Body of pancreas (tissue), 4 donors: Measurements from ENCODE around the gene RBM33. TPM values are rescaled to one million over a fixed set of nuclear protein-coding genes. Genes with fewer than 3 reads are reported as not detected.

Source experiments
- ATAC-seq: fragments of 150-250 bp; one replicate; pipeline ENCODE4 v1.9.1; 2016
- DNase-seq, 4 donors: peaks; one replicate each; pipeline ENCODE4 v3.0.0-alpha.2; 2019
- H3K27ac ChIP-seq, 4 donors: fragments of 200-600 bp; sonication (generic); 1 replicate in 3 of 4; 2 replicates in 1 of 4; pipeline versions ENCODE4 v1.5.1 to v1.6.1; 2016 to 2019; ENCODE audit warnings: mild to moderate bottlenecking in 1 of 4, mixed read lengths in 1 of 4, moderate library complexity in 1 of 4
- H3K27me3 ChIP-seq, 2 donors: fragments of 200-600 bp; sonication (generic); one replicate each; pipeline ENCODE4 v1.6.0; 2016; ENCODE audit warnings: mild to moderate bottlenecking in 1 of 2
- H3K36me3 ChIP-seq, 2 donors: fragments of 200-600 bp; sonication (generic); replicated peaks in 1 of 2; 2 replicates each; pipeline ENCODE4 v1.5.1; 2016; ENCODE audit warnings: low read depth in 2 of 2; ENCODE audit not compliant: insufficient read depth in 1 of 2
- H3K4me1 ChIP-seq: fragments of 200-600 bp; sonication (generic); one replicate; pipeline ENCODE4 v1.6.0; 2016
- H3K4me3 ChIP-seq, 2 donors: fragments of 200-600 bp; sonication (generic); 1 replicate in 1 of 2; 2 replicates in 1 of 2; pipeline ENCODE4 v1.5.1; 2016 to 2019
- H3K9me3 ChIP-seq, 3 donors: fragments of 200-600 bp; sonication (generic); 1 replicate in 2 of 3; 2 replicates in 1 of 3; pipeline ENCODE4 v1.5.1; 2016
- CTCF ChIP-seq, 7 experiments: fragments of 450-650 bp in 4 of 7; fragments of 200-600 bp in 3 of 7; sonication (generic) in 3 of 7; IDR thresholded peaks; one replicate each; pipeline ENCODE4 v1.5.1; 2016 to 2019; ENCODE audit warnings: antibody characterized with exemption in 7 of 7
- POLR2A ChIP-seq, 3 donors: fragments of 450-650 bp; IDR thresholded peaks; one replicate each; pipeline ENCODE4 v1.6.1; 2016; ENCODE audit warnings: antibody characterized with exemption in 3 of 3, mild to moderate bottlenecking in 2 of 3
- WGBS, 2 donors: methylation state at CpG; one replicate each; pipeline ENCODE4 v1.1.5; 2017; 5-methylcytosine and 5-hydroxymethylcytosine counted together
- intact Hi-C: fragments of 100-400 bp; cut with DNase I; formaldehyde crosslinking; loops from one replicate; pipeline ENCODE4 v1.15.1; 2023
- total RNA-seq, 2 donors: library from RNA; depleted of rRNA; stranded (reverse); fragments of >200 nt; gene quantifications; one replicate each; pipeline ENCODE4 v1.1.0, GENCODE V29; 2016

RBM33 gene
- total RNA-seq, 2 donors from 2014 or later = 30.6 to 78.4 TPM

DNA sequence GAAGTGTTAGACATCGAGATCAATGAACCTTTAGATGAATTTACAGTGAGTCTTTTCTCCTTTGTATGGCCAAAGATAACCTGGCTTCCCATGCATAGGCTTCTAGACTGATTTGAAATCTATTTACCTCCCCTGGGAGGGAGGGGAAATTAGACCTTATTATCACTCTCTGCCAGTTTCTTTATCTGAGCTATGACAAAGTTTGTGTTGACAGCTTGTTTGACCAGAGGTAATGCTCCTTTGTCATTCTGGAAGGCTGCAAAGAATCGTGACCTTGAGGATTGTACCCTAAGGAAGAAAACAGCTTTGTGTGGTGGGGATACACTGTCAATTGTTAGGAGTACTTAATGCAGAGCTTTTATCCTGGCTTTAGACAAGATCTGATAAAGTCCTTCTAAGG, 36.4 kb downstream of the RBM33 start:
- no peaks in the 10 kb centered on the region for H3K9me3 ChIP-seq
- H3K27ac ChIP-seq = no peak overlapping the region
- no peaks in the 10 kb centered on the region for H3K27me3 ChIP-seq
- H3K36me3 ChIP-seq = peaks cover 0 to 7% of the 10 kb centered on the region in 2 donors
- no peak for DNase-seq
- ATAC-seq = no peak
- intact Hi-C loops = no loop called here
- H3K4me1 ChIP-seq = peaks cover 34% of the 10 kb centered on the region
- no peak for TF ChIP-seq POLR2A (IDR thresholded peaks at IDR 0.05)
- no peak for TF ChIP-seq CTCF (IDR thresholded peaks at IDR 0.05)
- H3K4me3 ChIP-seq = no peak overlapping the region
- WGBS, 2 donors = 40 to 49% methylated on average over 2 of the region's 2 CpGs

- Histone ChIP-seq H3K4me1 (peaks cover 27% of the 10 kb centered on the region), H3K27me3 (no peaks in the 10 kb centered on the region), H3K9me3 (no peaks in the 10 kb centered on the region), H3K36me3 (peaks cover 0 to 7% of the 10 kb centered on the region in 2 donors), H3K27ac (no peak overlapping the region), H3K4me3 (no peak overlapping the region)
- WGBS, 2 donors = 88 to 93% methylated on average over 5 of the region's 5 CpGs
- no peak for DNase-seq
- ATAC-seq = no peak
- intact Hi-C loops = no loop called here
- TF ChIP-seq POLR2A (IDR thresholded peaks at IDR 0.05) = no peak
- TF ChIP-seq CTCF (IDR thresholded peaks at IDR 0.05) = no peak
Measured at GRCh38 chr7:155681663-155682062, 37.2 kb downstream of the RBM33 start.

- H3K36me3 ChIP-seq = peaks cover 0 to 7% of the 10 kb centered on the region in 2 donors
- ATAC-seq (no peak), DNase-seq (no peak)
- H3K4me3 ChIP-seq = no peak overlapping the region
- H3K27me3 ChIP-seq = no peaks in the 10 kb centered on the region
- intact Hi-C loops = no loop called here
- peaks cover 26% of the 10 kb centered on the region for H3K4me1 ChIP-seq
- 88 to 92% methylated on average over 5 of the region's 5 CpGs for WGBS, 2 donors
- no peaks in the 10 kb centered on the region for H3K9me3 ChIP-seq
- H3K27ac ChIP-seq = no peak overlapping the region
- TF ChIP-seq POLR2A (IDR thresholded peaks at IDR 0.05) (no peak), CTCF (IDR thresholded peaks at IDR 0.05) (no peak)
Measured at GRCh38 chr7:155682484-155682883, 38.0 kb downstream of the RBM33 start.

- Histone ChIP-seq H3K4me3 (no peak overlapping the region), H3K4me1 (peaks cover 26% of the 10 kb centered on the region), H3K36me3 (peaks cover 0 to 7% of the 10 kb centered on the region in 2 donors), H3K27ac (peak overlapping the region in 1 of 4 donors; percentile 21), H3K9me3 (no peaks in the 10 kb centered on the region), H3K27me3 (no peaks in the 10 kb centered on the region)
- no peak for ATAC-seq
- no peak for DNase-seq
- TF ChIP-seq CTCF (IDR thresholded peaks at IDR 0.05) (no peak), POLR2A (IDR thresholded peaks at IDR 0.05) (no peak)
- 84 to 95% methylated on average over 5 of the region's 5 CpGs for WGBS, 2 donors
- intact Hi-C loops = no loop called here
Measured at GRCh38 chr7:155683098-155683497, 38.6 kb downstream of the RBM33 start.

GRCh38 chr7:155683714-155684113, 39.3 kb downstream of the RBM33 start:
- intact Hi-C loops = no loop called here
- Histone ChIP-seq H3K27ac (peak overlapping the region in 2 of 4 donors; percentile 16 to 21), H3K4me3 (no peak overlapping the region), H3K4me1 (peaks cover 26% of the 10 kb centered on the region), H3K27me3 (no peaks in the 10 kb centered on the region), H3K9me3 (no peaks in the 10 kb centered on the region), H3K36me3 (peaks cover 0 to 7% of the 10 kb centered on the region in 2 donors)
- DNase-seq (no peak), ATAC-seq (peak; percentile 33)
- TF ChIP-seq CTCF (IDR thresholded peaks at IDR 0.05) (no peak), POLR2A (IDR thresholded peaks at IDR 0.05) (no peak)
- 34 to 39% methylated on average over 4 of the region's 4 CpGs for WGBS, 2 donors
